ENCODE measurements around the gene ZNF362. TPM values are rescaled to one million over a fixed set of nuclear protein-coding genes. Genes with fewer than 3 reads are reported as not detected.

Gene ZNF362
- total RNA-seq, 4 donors from 2014 or later: 3.6 to 18.9 (median 13.7) TPM

DNA sequence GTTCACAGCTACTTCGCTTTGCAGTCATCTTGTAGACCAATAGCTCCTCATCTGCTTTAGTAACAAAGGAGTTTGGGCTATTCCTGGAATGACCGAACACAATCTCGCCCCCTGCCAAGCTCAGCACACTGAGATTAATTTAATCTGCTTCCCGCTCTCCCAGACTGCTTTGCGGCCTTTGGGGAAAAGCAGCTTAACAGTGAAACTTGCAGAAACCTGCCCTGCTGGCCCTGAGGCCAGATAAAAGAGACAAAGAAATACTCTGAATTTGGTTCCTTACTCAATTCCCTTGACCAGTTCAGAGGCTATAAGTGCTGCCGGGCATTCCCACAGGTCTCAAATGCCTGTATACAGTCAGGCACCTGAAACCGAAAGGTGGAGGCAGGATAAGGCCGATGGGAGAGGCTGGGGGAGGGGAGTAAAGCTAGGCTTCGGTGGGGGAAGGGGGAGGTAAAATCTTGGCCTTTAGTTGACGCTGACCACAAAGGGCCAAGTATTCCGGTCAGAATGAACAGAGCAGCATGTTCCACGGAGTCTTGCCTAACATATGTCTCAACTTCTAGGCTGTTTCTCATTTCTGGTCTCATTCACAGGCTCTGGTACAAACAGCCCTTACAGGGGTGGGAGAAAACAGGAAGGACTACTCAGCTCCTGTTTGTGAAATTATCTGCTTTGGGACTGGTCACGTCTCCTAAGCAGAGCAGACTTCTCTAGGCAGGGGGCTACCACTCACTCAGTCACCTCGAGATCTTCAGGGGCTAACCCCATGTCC is 82.3 kb downstream of the ZNF362 start:
- H3K4me3 ChIP-seq: peak overlapping the region in 3 of 4 donors; percentile 11 to 54 (median 17)
- DNase-seq: no peak
- peaks cover 81 to 100% (median 96%) of the 10 kb centered on the region in 3 donors for H3K4me1 ChIP-seq
- peaks cover 0 to 32% (median 0%) of the 10 kb centered on the region in 3 donors for H3K36me3 ChIP-seq
- TF ChIP-seq, protein P1, sequence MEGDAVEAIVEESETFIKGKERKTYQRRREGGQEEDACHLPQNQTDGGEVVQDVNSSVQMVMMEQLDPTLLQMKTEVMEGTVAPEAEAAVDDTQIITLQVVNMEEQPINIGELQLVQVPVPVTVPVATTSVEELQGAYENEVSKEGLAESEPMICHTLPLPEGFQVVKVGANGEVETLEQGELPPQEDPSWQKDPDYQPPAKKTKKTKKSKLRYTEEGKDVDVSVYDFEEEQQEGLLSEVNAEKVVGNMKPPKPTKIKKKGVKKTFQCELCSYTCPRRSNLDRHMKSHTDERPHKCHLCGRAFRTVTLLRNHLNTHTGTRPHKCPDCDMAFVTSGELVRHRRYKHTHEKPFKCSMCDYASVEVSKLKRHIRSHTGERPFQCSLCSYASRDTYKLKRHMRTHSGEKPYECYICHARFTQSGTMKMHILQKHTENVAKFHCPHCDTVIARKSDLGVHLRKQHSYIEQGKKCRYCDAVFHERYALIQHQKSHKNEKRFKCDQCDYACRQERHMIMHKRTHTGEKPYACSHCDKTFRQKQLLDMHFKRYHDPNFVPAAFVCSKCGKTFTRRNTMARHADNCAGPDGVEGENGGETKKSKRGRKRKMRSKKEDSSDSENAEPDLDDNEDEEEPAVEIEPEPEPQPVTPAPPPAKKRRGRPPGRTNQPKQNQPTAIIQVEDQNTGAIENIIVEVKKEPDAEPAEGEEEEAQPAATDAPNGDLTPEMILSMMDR (IDR thresholded peaks at IDR 0.05): no peak
- TF ChIP-seq POLR2A (IDR thresholded peaks at IDR 0.05): peak in 2 of 4 donors; percentile 55 to 58
- intact Hi-C loops (cut with DNase I): no loop called here
- peak overlapping the region; percentile 78 to 99 (median 92) for H3K27ac ChIP-seq
- H3K9me3 ChIP-seq: no peaks in the 10 kb centered on the region
- H3K27me3 ChIP-seq: no peaks in the 10 kb centered on the region
- 16 to 23% methylated on average over 12 of the region's 14 CpGs for WGBS, 2 donors

DNA sequence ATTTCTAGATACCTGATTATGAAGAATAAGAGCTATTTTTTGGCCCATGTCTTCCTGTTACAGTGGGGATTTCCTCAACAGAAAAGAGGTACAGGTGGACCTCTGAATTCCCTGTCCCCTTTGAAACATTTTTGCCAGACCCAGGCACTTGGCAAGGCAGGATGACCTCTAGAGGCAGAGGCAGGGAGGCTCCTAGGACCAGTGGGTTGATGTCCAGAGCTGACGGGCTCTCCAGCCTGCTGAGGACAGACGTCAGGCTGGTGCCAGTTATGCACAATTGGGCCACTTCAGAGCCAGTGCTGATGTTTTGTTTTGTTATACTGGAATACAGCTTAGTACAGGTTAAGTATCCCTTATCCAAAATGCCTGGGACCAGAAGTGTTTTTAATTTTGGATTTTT is 83.1 kb downstream of the ZNF362 start:
- 38 to 60% methylated on average over 2 of the region's 2 CpGs for WGBS, 2 donors
- no peaks in the 10 kb centered on the region for H3K27me3 ChIP-seq
- peaks cover 0 to 36% (median 0%) of the 10 kb centered on the region in 3 donors for H3K36me3 ChIP-seq
- intact Hi-C loops (cut with DNase I): no loop called here
- H3K4me1 ChIP-seq: peaks cover 80 to 100% (median 98%) of the 10 kb centered on the region in 3 donors
- TF ChIP-seq, protein P1 (IDR thresholded peaks at IDR 0.05): no peak
- TF ChIP-seq POLR2A (IDR thresholded peaks at IDR 0.05): no peak
- H3K27ac ChIP-seq: peak overlapping the region; percentile 78 to 99 (median 92)
- H3K9me3 ChIP-seq: no peaks in the 10 kb centered on the region
- DNase-seq: no peak
- H3K4me3 ChIP-seq: peak overlapping the region in 2 of 4 donors; percentile 17 to 54

DNA sequence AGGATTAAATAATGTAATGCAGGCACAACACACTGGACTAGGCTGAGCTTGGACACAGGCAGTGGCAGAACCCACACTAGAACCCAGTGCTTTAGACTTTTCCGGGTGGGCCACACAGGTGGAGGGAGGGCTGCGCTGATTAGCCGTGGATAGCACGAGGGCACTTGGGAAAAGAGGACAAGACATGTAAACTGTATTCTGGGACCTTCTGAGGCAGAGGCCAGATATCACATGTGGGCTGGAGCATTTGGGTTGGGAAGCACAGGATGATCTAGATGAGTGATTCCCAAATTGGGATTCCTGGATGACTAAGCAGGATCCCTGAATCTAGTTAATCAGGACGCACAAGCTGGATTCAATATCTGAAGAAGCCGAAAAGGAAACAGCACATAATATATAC is 84.9 kb downstream of the ZNF362 start:
- peak overlapping the region; percentile 78 to 99 (median 92) for H3K27ac ChIP-seq
- H3K4me1 ChIP-seq: peaks cover 82 to 100% (median 88%) of the 10 kb centered on the region in 3 donors
- H3K9me3 ChIP-seq: no peaks in the 10 kb centered on the region
- no peak for DNase-seq
- TF ChIP-seq POLR2A (IDR thresholded peaks at IDR 0.05): no peak
- TF ChIP-seq, protein P1 (IDR thresholded peaks at IDR 0.05): no peak
- WGBS, 2 donors: 67 to 77% methylated on average over 6 of the region's 6 CpGs
- no peaks in the 10 kb centered on the region for H3K27me3 ChIP-seq
- H3K4me3 ChIP-seq: peak overlapping the region in 1 of 4 donors; percentile 56
- intact Hi-C loops (cut with DNase I): no loop called here
- peaks cover 0 to 31% (median 0%) of the 10 kb centered on the region in 3 donors for H3K36me3 ChIP-seq

DNA sequence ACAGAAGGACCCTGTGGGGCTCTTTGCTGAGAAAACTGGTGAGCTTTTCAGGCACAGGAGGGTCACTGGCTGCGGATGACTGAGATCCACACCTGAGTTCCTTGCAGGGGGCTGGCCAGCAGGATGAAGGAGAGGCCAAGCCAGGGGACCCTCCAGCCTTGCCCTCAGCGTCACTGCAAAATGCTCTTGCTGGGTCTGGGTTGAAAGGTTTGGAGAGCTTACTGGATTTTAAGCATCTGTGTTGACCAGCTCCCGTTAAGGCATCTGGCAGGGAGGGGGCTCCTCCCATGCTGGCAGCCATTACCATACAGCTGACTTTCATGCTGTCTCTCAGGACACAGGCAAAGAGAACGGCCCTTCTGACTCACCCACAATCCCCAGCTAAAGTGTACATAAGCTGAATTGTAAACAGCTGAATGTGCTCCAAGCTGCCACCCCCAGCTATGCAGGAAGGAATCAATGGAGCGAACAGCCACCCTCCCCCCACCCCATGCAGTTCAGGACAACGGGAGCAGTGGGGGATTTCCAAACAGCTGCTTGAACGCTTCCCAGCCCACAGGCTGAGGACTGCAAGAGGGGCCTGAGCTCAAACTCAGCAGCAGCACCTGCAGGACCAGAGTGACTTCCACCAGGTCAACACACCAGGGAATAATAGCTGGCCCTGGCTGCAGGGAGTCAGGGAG is 85.9 kb downstream of the ZNF362 start:
- intact Hi-C loops (cut with DNase I): no loop called here
- peak overlapping the region; percentile 78 to 99 (median 92) for H3K27ac ChIP-seq
- DNase-seq: no peak
- H3K4me3 ChIP-seq: peak overlapping the region in 2 of 4 donors; percentile 29 to 56
- H3K36me3 ChIP-seq: peaks cover 0 to 31% (median 0%) of the 10 kb centered on the region in 3 donors
- peak in 1 of 4 donors; percentile 0 for TF ChIP-seq POLR2A (IDR thresholded peaks at IDR 0.05)
- TF ChIP-seq, protein P1 (IDR thresholded peaks at IDR 0.05): no peak
- H3K27me3 ChIP-seq: no peaks in the 10 kb centered on the region
- H3K9me3 ChIP-seq: no peaks in the 10 kb centered on the region
- whole genome bisulfite sequencing, 2 donors: 19 to 20% methylated on average over 4 to 7 of the region's 7 CpGs
- peaks cover 79 to 100% (median 80%) of the 10 kb centered on the region in 3 donors for H3K4me1 ChIP-seq

DNA sequence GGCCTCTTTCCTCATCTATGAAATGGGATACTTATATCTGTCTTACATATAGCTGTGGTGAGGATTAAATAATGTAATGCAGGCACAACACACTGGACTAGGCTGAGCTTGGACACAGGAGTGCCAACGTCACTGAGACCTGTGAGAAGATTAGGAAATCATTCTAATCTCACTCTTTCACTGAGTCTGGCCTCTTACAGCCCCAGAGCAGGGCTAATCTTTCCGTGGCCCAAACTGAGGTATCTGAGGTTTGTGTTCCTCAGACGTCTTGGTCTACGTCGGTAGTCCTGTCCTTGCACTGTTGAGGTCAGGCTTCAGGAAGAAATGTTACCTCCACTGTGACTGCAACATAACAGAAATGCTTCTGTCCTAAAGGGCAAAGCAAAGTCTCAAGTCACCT is 87.2 kb downstream of the ZNF362 start:
- no peak for DNase-seq
- no peak for TF ChIP-seq POLR2A (IDR thresholded peaks at IDR 0.05)
- TF ChIP-seq, protein P1 (IDR thresholded peaks at IDR 0.05): no peak
- Histone ChIP-seq H3K9me3 (no peaks in the 10 kb centered on the region), H3K36me3 (peaks cover 0 to 31% (median 0%) of the 10 kb centered on the region in 3 donors), H3K4me1 (peaks cover 75 to 100% (median 86%) of the 10 kb centered on the region in 3 donors), H3K27me3 (no peaks in the 10 kb centered on the region), H3K27ac (peak overlapping the region; percentile 25 to 99 (median 77)), H3K4me3 (peak overlapping the region in 1 of 4 donors; percentile 30)
- intact Hi-C loops (cut with DNase I): no loop called here
- WGBS, 2 donors: 30 to 55% methylated on average over 1 to 5 of the region's 5 CpGs
